Stimulated activated CD4-positive, alpha-beta T cell treated with anti-CD3 and anti-CD28 coated beads, TNF-alpha, amount 100 ng/mL, for 24 hours (primary cell): ENCODE data around the gene KMT2E.

Source experiments
- DNase-seq, 3 experiments: peaks; one replicate each; pipeline ENCODE4 v3.0.0-alpha.2; 2020; ENCODE audit warnings: low read depth in 3 of 3

KMT2E gene

GRCh38 chr7:105073143-105073542 is 59.1 kb downstream of the KMT2E start:
- no peak for DNase-seq

DNA sequence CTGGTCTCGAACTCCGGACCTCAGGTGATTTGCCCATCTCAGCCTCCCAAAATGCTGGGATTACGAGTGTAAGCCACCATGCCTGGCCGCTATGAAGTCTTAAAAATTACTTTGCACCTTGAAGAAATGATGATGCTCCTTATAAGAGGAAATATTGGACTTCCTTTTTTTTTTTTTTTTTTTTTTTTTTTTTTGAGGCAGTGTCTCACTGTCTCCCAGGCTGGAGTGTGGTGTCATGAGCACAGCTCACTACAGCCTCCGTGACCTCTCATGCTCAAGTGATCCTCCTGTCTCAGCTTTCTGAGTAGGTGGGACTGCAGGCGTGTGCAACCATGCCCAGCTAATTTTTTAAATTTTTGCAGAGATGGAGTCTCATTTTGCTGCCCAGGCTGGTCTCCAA is 65.3 kb downstream of the KMT2E start:
- no peak for DNase-seq

GRCh38 chr7:105084581-105084980 is 70.6 kb downstream of the KMT2E start:
- no peak for DNase-seq

DNA sequence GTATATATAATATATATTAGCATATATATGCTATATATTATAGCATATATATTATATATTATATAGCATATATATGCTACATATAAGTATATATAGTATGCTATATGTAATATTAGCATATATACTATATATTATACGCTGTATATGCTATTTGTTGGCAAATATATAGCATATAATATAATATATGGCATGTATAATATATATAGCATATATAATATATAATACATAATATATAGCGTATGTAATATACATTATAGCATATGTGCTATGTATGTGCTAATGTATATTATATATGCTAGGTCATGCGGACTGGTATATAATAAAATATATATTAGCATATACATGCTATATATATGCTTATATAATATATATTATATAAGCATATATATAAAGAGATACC is 72.8 kb downstream of the KMT2E start:
- no peak for DNase-seq

GRCh38 chr7:105087981-105088380 is 74.0 kb downstream of the KMT2E start:
- no peak for DNase-seq

- DNase-seq, result no peak
These were observed 74.5 kb downstream of the KMT2E start for GRCh38 chr7:105088456-105088855.

- DNase-seq, result no peak
These were observed 81.0 kb downstream of the KMT2E start for GRCh38 chr7:105094966-105095365.

- DNase-seq, result no peak
These were observed 82.3 kb downstream of the KMT2E start for GRCh38 chr7:105096306-105096705.

DNA sequence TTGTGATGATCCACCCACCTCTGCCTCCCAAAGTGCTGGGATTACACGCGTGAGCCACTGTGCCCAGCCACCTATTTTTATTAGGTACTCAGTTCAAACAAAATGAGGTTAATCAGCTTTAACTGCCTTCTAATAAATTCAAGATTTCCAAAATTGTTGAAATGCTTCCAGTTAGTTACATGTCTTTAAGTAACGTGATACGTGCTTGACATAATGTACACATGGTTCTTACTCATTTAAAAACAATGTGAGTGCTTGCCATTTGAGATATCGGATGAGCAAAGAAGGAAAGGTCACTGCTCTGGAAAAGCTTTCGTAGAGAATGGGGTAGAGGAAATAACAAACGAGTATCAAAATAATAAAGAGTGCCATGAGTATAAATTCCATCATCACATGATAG is 83.6 kb downstream of the KMT2E start:
- DNase-seq, result no peak

DNA sequence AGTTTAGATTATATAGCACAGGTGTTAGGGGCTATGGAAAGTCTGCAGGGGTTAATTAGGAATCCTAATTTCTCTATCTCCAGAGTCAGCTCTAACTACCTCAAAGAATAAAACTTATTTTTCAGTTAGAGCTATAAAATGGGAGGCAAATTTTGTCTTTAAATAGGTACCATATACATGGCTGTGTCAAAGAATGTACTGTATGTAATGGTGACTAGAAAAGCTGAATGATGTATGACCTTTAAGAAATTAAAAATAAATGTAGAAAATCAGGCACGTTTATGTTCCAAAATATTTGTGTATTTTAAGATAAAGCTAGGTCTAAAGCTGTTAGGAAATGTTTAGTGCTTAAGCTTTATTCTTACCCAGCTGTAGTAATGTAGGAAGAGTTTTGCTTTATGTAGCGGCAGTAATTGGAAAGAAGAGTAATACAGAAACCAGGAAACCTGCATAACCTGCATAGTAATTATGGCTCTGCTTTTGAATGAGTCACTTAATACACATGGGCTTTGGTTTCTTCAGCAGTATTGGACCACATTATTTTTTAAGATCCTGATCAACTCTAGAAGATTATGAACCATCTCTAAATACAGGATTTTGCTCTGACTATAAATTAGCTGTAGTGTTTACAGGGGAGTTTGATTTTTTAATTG is 85.0 kb downstream of the KMT2E start:
- no peak for DNase-seq

DNA sequence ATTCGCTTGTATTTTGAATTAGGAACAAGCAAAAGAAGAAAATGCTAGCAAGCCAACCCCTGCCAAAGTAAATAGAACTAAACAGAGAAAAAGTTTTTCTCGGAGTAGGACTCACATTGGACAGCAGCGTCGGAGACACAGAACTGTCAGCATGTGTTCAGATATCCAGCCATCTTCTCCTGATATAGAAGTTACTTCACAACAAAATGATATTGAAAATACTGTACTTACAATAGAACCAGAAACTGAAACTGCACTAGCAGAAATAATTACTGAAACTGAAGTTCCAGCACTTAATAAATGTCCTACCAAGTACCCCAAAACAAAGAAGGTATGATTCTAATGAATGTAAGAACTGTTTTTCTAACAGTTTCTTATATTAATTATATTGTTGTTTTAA is 87.9 kb downstream of the KMT2E start:
- no peak for DNase-seq

- DNase-seq, result no peak
These were observed 88.8 kb downstream of the KMT2E start for GRCh38 chr7:105102557-105103352.

DNA sequence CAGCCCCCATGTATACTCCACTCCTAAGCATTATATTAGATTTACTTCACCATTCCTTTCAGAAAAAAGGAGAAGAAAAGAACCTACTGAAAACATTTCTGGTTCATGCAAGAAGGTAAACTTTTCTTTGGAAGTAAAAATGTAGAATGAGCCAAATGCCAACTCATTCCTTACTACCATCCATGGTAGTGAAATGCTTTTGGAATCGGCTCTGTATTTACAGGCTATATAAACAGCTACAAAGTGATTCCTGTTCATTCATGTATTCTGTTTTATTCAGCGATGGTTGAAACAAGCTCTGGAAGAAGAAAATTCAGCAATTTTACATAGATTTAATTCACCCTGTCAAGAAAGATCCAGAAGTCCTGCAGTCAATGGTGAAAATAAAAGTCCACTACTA is 91.6 kb downstream of the KMT2E start:
- no peak for DNase-seq

GRCh38 chr7:105106473-105106872 is 92.5 kb downstream of the KMT2E start:
- no peak for DNase-seq

- no peak for DNase-seq
These were observed 93.5 kb downstream of the KMT2E start for GRCh38 chr7:105107458-105107857.

DNA sequence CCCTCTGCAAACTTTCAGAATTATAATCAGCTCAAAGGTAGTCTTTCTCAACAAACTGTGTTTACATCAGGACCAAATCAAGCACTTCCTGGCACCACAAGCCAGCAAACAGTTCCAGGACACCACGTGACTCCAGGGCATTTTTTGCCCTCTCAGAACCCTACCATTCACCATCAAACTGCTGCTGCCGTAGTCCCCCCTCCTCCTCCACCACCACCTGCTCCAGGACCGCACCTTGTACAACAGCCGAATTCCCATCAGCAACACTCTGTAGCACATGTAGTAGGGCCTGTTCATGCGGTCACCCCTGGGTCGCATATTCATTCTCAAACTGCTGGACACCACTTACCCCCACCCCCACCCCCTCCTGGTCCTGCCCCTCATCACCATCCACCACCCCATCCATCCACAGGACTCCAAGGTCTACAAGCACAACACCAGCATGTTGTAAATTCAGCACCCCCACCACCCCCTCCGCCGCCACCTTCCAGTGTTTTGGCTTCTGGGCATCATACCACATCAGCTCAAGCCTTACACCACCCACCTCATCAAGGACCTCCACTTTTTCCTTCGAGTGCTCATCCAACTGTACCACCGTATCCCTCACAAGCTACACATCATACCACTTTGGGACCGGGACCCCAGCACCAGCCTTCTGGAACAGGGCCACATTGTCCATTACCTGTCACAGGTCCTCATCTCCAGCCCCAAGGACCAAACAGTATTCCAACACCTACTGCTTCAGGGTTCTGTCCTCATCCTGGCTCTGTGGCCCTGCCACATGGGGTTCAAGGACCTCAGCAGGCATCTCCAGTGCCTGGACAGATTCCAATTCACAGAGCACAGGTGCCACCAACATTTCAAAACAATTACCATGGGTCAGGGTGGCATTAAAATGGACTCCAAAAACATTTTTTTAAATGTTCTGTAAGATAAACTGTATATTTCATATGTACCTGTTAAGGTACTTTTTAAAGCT is 98.7 kb downstream of the KMT2E start:
- DNase-seq, result no peak

GRCh38 chr7:105118612-105119600 is 104.9 kb downstream of the KMT2E start:
- no peak for DNase-seq

- no peak for DNase-seq
These were observed 108.6 kb downstream of the KMT2E start for GRCh38 chr7:105122619-105123018.

GRCh38 chr7:105125745-105126144 is 111.7 kb downstream of the KMT2E start:
- no peak for DNase-seq

DNA sequence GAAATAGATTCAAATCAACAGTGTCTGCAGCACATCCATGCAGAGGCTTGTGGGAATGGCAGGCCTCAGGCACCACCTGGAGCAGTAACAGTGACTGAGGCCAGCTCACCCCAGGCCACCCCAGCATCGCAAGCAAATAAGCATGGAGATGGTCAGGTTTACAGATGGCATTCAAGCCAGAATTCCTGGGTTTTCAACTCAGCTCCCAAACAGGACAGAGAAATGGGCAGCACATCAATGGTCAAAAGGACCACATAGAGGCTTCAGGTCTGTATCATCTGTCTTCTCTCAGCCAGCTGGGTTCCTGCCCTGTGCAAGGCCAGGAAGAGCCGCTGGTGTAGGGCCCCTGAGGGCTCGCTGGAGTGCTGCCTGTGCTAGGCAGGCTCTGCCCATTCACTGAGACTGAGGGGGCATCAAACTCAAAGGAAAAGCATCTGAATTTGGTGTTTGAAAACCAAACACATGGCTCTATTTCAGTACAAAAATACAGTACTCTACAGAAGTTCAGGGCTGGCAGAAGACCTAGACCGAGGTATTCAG is 112.5 kb downstream of the KMT2E start:
- DNase-seq, result no peak

- DNase-seq, result peak in 1 of 3 experiments; percentile 29
These were observed 113.2 kb downstream of the KMT2E start for GRCh38 chr7:105127179-105127578.
